ENCODE data around the gene TM9SF1. TPM values are rescaled to one million over a fixed set of nuclear protein-coding genes. Genes with fewer than 3 reads are reported as not detected.

The TM9SF1 gene
- total and polyA plus RNA-seq, 4 experiments from 2014 or later = 24.1 to 40.6 (median 32.3) TPM

- POLR2A ChIA-PET (ENCODE audit: partially characterized antibody) = interaction anchor here (0.6 to 6.6 kb wide), 32 partner anchors 9 to 895 kb away, joined by 3 to 171 read pairs (median 8); partner anchors contain the start of genes CBLN3, CIDEB, DCAF11 and DHRS1
- no peaks in the 10 kb centered on the region for H3K27me3 Mint-ChIP-seq
- H3K9me3 Mint-ChIP-seq = peaks cover 0 to 5% (median 0%) of the 10 kb centered on the region in 8 donors
- CTCF ChIA-PET (ENCODE audit: partially characterized antibody) = interaction anchor here (0.7 to 4.9 kb wide), 27 partner anchors 9 to 222 kb away, joined by 3 to 68 read pairs (median 5); partner anchors contain the start of genes CIDEB, DCAF11, IPO4 and NRL
- peaks cover 42% of the 10 kb centered on the region for H3K4me1 ChIP-seq (ENCODE audit: insufficient read depth, low read length)
- peak within 1 kb of the TSS; percentile 94 to 95 for H3K4me3 ChIP-seq (ENCODE audit: low read length in 2 of 2)
- peak; percentile 86 to 92 (median 88) for DNase-seq
- intact Hi-C loops (cut with micrococcal nuclease) = loop anchor here (1.0 kb wide), 6 partner anchors 17 to 227 kb away; partner anchors contain the start of genes GMPR2, NEDD8, RABGGTA and SDR39U1
- peaks cover 6% of the 10 kb centered on the region for H3K36me3 ChIP-seq (ENCODE audit: insufficient read depth, low read length)
- peaks cover 10 to 36% of the 10 kb centered on the region in 2 donors for H3K36me3 Mint-ChIP-seq
- peak within 1 kb of the TSS; percentile 90 to 97 (median 93) for H3K4me3 Mint-ChIP-seq
- peak within 1 kb of the TSS; percentile 95 to 100 (median 99) for H3K27ac Mint-ChIP-seq
- peaks cover 30 to 56% (median 44%) of the 10 kb centered on the region in 4 donors for H3K4me1 Mint-ChIP-seq
- no peaks in the 10 kb centered on the region for H3K9me3 ChIP-seq (ENCODE audit: control insufficient read depth in 1 of 2, low read length in 2 of 2)
- H3K27ac ChIP-seq (ENCODE audit: low read depth, low read length) = peak within 1 kb of the TSS; percentile 100
- H3K27me3 ChIP-seq (ENCODE audit: insufficient read depth, low read length) = no peaks in the 10 kb centered on the region
Measured at GRCh38 chr14:24215495-24216344, 20.5 kb upstream of the TM9SF1 start, which contains the start of gene MDP1. Gene MDP1 (minus strand): TSS chr14:24216066. CDS start chr14:24215955, 111 bp downstream.

DNA sequence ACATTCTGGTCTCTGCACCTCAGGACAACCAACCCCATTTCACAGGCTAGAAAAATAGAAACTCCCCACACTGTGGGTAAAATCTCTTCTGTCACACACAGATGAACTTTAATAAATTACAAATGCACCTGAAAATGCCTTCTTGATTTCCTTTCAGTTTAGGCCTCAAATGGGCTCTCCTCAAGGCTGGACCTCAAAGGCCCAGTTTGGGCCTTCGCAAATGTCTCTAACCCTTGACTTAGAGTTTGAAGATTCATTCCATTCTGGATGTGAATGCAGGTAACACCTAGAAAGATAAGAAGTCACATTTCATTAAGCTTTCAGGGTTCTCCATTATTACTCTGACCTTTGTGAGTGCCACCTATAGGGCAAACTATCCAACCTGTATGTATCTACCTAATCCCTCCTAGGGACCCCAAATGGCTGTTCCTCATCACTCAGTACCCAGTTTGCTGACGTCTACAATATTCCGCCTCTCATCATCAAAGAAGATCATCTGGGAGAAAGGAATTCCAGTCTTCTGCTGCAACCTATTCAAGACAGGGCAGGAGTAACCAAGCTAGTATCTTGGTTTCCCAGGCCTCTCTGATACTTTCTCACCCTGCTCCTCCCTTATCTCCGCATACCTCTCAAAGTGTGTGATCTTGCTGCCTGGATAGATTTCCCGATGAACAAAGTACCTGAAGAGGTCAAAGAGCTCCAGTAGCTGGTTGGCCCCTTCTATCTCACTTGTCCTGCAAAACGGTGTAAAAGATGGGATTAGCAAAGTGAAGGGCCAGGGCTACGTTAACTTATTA lies 18.8 kb upstream of the TM9SF1 start:
- Histone ChIP-seq H3K9me3 (ENCODE audit: control insufficient read depth in 1 of 2, low read length in 2 of 2) (no peaks in the 10 kb centered on the region), H3K4me3 (ENCODE audit: low read length in 2 of 2) (peak overlapping the region in 1 of 2 donors; percentile 91), H3K36me3 (ENCODE audit: insufficient read depth, low read length) (peaks cover 23% of the 10 kb centered on the region), H3K4me1 (ENCODE audit: insufficient read depth, low read length) (peaks cover 42% of the 10 kb centered on the region), H3K27ac (ENCODE audit: low read depth, low read length) (peak overlapping the region; percentile 100), H3K27me3 (ENCODE audit: insufficient read depth, low read length) (no peaks in the 10 kb centered on the region)
- Mint-ChIP-seq H3K36me3 (peaks cover 21 to 49% of the 10 kb centered on the region in 2 donors), H3K9me3 (peaks cover 0 to 5% (median 0%) of the 10 kb centered on the region in 8 donors), H3K4me3 (peak overlapping the region; percentile 92 to 99 (median 96)), H3K27ac (peak overlapping the region; percentile 95 to 100 (median 99)), H3K27me3 (no peaks in the 10 kb centered on the region), H3K4me1 (peaks cover 33 to 72% (median 48%) of the 10 kb centered on the region in 4 donors)
- intact Hi-C loops (cut with micrococcal nuclease) = loop anchor here (1.0 to 2.0 kb wide), 6 partner anchors 19 to 99 kb away; partner anchors contain the start of genes DCAF11, EMC9, IPO4 and IRF9
- ChIA-PET CTCF (ENCODE audit: partially characterized antibody) (interaction anchor here (0.6 to 4.9 kb wide), 14 partner anchors 10 to 222 kb away, joined by 3 to 68 read pairs (median 9); partner anchors contain the start of genes CIDEB, DCAF11, DHRS1 and NOP9), POLR2A (ENCODE audit: partially characterized antibody) (interaction anchor here (0.7 to 6.6 kb wide), 34 partner anchors 7 to 1156 kb away, joined by 3 to 171 read pairs (median 8); partner anchors contain the start of genes CBLN3, CIDEB, DCAF11 and DHRS1)
- DNase-seq = no peak

DNA sequence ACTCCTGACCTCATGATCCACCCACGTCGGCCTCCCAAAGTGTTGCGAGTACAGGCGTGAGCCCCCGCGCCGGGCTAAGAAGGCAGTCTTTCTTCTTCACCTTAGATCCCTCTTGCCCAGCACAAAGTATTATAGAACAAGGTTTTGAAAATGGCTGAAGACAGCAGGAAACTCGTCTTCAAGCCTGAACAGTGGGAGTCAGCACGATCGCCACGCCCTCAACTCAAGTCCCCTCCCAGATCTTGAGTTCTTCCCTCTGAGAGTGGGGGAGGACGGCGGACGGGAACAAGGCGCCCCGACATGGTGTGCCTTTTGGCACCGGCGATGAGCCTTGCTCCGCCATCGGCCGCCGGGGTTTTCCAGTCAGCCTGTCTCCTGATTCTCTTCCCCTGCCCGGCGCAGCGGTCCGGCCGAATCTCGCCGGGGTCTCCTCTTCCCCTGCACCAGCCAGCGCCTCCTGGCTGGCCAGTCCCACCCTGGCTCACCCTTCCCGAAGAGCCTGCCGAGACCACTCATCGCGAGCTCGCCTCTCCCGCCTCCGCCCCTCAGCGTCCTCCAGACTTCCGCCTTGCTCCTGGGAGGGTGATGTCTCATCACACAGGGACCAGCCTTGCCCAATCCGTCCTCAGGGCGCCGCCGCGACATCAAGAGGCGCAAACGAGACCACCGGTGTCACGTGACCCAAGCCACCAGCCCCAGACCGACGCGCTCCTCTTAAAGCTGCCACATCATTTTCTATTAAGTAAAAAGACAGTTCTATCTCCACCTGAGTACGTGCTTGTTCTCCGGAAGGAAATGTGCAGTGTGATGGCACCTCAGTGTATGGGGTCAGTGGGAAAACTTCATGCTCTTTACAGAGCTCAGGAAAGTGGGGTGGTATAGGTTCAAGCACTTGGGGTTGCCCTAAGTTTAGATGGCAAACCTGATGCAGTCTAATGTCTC lies 18.0 kb upstream of the TM9SF1 start, which contains the start of gene CHMP4A:
CHMP4A (minus strand) TSS at position 565 of the 942 bp plus-strand sequence; CDS start at position 516, 49 bp downstream.
- H3K4me1 ChIP-seq (ENCODE audit: insufficient read depth, low read length) = peaks cover 42% of the 10 kb centered on the region
- H3K36me3 Mint-ChIP-seq = peaks cover 21 to 52% of the 10 kb centered on the region in 2 donors
- H3K27ac Mint-ChIP-seq = peak within 1 kb of the TSS; percentile 95 to 100 (median 99)
- H3K4me3 ChIP-seq (ENCODE audit: low read length in 2 of 2) = peak within 1 kb of the TSS; percentile 68 to 91
- ChIA-PET CTCF (ENCODE audit: partially characterized antibody) (interaction anchor here (0.6 to 4.9 kb wide), 13 partner anchors 10 to 223 kb away, joined by 3 to 68 read pairs (median 6); partner anchors contain the start of genes CIDEB, DCAF11, DHRS1 and IRF9), POLR2A (ENCODE audit: partially characterized antibody) (interaction anchor here (0.7 to 6.6 kb wide), 35 partner anchors 8 to 1447 kb away, joined by 3 to 171 read pairs (median 6); partner anchors contain the start of genes AP1G2, CBLN3, CIDEB and DCAF11)
- peak; percentile 93 to 99 (median 96) for DNase-seq
- H3K4me3 Mint-ChIP-seq = peak within 1 kb of the TSS; percentile 92 to 99 (median 96)
- H3K4me1 Mint-ChIP-seq = peaks cover 35 to 72% (median 48%) of the 10 kb centered on the region in 4 donors
- peaks cover 32% of the 10 kb centered on the region for H3K36me3 ChIP-seq (ENCODE audit: insufficient read depth, low read length)
- H3K27ac ChIP-seq (ENCODE audit: low read depth, low read length) = peak within 1 kb of the TSS; percentile 100
- peaks cover 0 to 5% (median 0%) of the 10 kb centered on the region in 8 donors for H3K9me3 Mint-ChIP-seq
- H3K27me3 Mint-ChIP-seq = no peaks in the 10 kb centered on the region
- intact Hi-C loops (cut with micrococcal nuclease) = loop anchor here (1.0 to 2.0 kb wide), 6 partner anchors 18 to 98 kb away; partner anchors contain the start of genes DCAF11, EMC9, IPO4 and IRF9
- no peaks in the 10 kb centered on the region for H3K27me3 ChIP-seq (ENCODE audit: insufficient read depth, low read length)
- H3K9me3 ChIP-seq (ENCODE audit: control insufficient read depth in 1 of 2, low read length in 2 of 2) = no peaks in the 10 kb centered on the region

DNA sequence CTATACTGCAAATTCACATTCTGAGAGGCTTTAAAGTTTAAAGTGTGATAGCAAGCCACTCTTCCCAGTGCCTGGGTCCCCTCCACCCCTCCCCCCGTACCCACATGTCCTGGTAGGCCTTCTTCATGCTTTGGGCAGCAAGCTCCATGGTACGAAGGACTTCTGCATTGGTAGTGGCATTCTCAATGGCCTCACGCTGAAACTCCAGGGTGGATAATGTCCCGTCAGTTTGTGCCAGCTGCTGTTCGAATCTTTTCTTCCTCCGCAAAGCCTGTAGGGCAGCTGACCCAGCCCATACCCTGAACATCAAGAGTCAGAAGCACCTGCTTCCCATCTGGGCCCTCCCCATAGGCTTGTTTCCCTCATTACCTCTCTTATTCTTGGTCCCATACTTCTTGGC lies 16.1 kb upstream of the TM9SF1 start:
- Histone ChIP-seq H3K27ac (ENCODE audit: low read depth, low read length) (peak overlapping the region; percentile 7), H3K36me3 (ENCODE audit: insufficient read depth, low read length) (peaks cover 50% of the 10 kb centered on the region), H3K9me3 (ENCODE audit: control insufficient read depth in 1 of 2, low read length in 2 of 2) (no peaks in the 10 kb centered on the region), H3K27me3 (ENCODE audit: insufficient read depth, low read length) (no peaks in the 10 kb centered on the region), H3K4me1 (ENCODE audit: insufficient read depth, low read length) (peaks cover 40% of the 10 kb centered on the region), H3K4me3 (ENCODE audit: low read length in 2 of 2) (no peak overlapping the region)
- Mint-ChIP-seq H3K27ac (peak overlapping the region; percentile 95 to 100 (median 99)), H3K27me3 (no peaks in the 10 kb centered on the region), H3K4me1 (peaks cover 33 to 75% (median 49%) of the 10 kb centered on the region in 4 donors), H3K36me3 (peaks cover 36 to 58% of the 10 kb centered on the region in 2 donors), H3K4me3 (peak overlapping the region in 6 of 8 donors; percentile 29 to 99 (median 96)), H3K9me3 (peaks cover 0 to 5% (median 0%) of the 10 kb centered on the region in 8 donors)
- intact Hi-C loops (cut with micrococcal nuclease) = no loop called here
- CTCF ChIA-PET (ENCODE audit: partially characterized antibody) = interaction anchor here (1.2 to 3.6 kb wide), 2 partner anchors 50 to 51 kb away, joined by 3 to 10 read pairs; partner anchors contain the start of gene IRF9
- DNase-seq = no peak
- POLR2A ChIA-PET (ENCODE audit: partially characterized antibody) = interaction anchor here (0.7 to 6.6 kb wide), 7 partner anchors 12 to 219 kb away, joined by 3 to 171 read pairs (median 66); partner anchors contain the start of genes CBLN3, CIDEB, GMPR2 and IPO4

DNA sequence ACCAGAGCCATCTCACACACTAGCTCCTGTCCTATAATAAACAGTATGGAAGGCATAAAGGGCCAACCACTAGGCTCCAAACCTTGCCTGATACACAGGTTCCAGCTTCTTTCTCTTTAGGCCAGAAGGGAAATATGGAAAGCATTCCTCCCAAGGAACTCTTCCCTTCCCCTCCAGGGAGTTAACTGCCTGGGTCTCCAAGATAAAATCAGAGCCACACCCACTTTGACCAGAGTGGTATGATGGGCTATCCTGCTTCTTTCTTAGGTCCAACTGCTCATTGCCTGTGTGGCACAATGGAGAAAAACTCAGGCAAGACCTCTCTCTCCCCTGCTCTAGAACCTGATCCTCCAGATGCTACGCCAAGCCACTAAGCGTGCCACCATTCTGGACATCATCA lies 12.4 kb upstream of the TM9SF1 start:
- Mint-ChIP-seq H3K4me3 (no peak overlapping the region), H3K9me3 (peaks cover 0 to 5% (median 0%) of the 10 kb centered on the region in 8 donors), H3K27me3 (no peaks in the 10 kb centered on the region), H3K27ac (peak overlapping the region in 3 of 7 donors; percentile 23 to 78 (median 52)), H3K4me1 (peaks cover 18 to 55% (median 36%) of the 10 kb centered on the region in 4 donors), H3K36me3 (peaks cover 52 to 70% of the 10 kb centered on the region in 2 donors)
- no peak for DNase-seq
- no peaks in the 10 kb centered on the region for H3K9me3 ChIP-seq (ENCODE audit: control insufficient read depth in 1 of 2, low read length in 2 of 2)
- no peak overlapping the region for H3K27ac ChIP-seq (ENCODE audit: low read depth, low read length)
- peaks cover 59% of the 10 kb centered on the region for H3K36me3 ChIP-seq (ENCODE audit: insufficient read depth, low read length)
- ChIA-PET POLR2A (ENCODE audit: partially characterized antibody) (interaction anchor here (0.8 to 5.2 kb wide), 4 partner anchors 8 to 93 kb away, joined by 3 to 32 read pairs (median 10); partner anchors contain the start of genes MDP1, NRL, PSME2 and TM9SF1), CTCF (ENCODE audit: partially characterized antibody) (interaction anchor here (1.2 kb wide), 1 partner anchor 90 kb away, joined by 4 read pairs; no protein-coding TSS in a partner anchor)
- H3K27me3 ChIP-seq (ENCODE audit: insufficient read depth, low read length) = no peaks in the 10 kb centered on the region
- intact Hi-C loops (cut with micrococcal nuclease) = no loop called here
- H3K4me3 ChIP-seq (ENCODE audit: low read length in 2 of 2) = no peak overlapping the region
- peaks cover 16% of the 10 kb centered on the region for H3K4me1 ChIP-seq (ENCODE audit: insufficient read depth, low read length)

Data from CD4-positive, alpha-beta memory T cell (primary cell).